Loucy (cell line): ENCODE measurements around the gene SGSM2.
A peak's percentile ranks its signal among the peaks of the same experiment; 100 is the strongest.

ENCODE experiments used
- H2AFZ ChIP-seq: fragments of 200-600 bp; sonication (generic); 2 replicates; pipeline ENCODE4 v1.6.0; 2016; ENCODE audit warnings: antibody characterized with exemption, mild to moderate bottlenecking, low read length, moderate library complexity
- H3F3A ChIP-seq: fragments of 200-600 bp; 2 replicates; pipeline ENCODE4 v1.6.0; 2016; ENCODE audit warnings: antibody characterized with exemption, low read depth, mild to moderate bottlenecking
- H3K27me3 ChIP-seq: fragments of 200-600 bp; sonication (generic); 2 replicates; pipeline ENCODE4 v1.6.1; 2014; ENCODE audit warnings: low read length, mild to moderate bottlenecking; ENCODE audit not compliant: insufficient read depth, poor library complexity, severe bottlenecking
- H3K36me3 ChIP-seq: fragments of 200-600 bp; sonication (generic); 2 replicates; pipeline ENCODE4 v1.6.1; 2016; ENCODE audit warnings: low read length; ENCODE audit not compliant: insufficient read depth
- H3K4me1 ChIP-seq: fragments of 200-600 bp; sonication (generic); 2 replicates; pipeline ENCODE4 v1.5.1; 2014; ENCODE audit warnings: low read length, mild to moderate bottlenecking; ENCODE audit not compliant: insufficient read depth, poor library complexity, severe bottlenecking
- H3K4me2 ChIP-seq: fragments of 200-600 bp; sonication (generic); 2 replicates; pipeline ENCODE4 v1.6.0; 2014; ENCODE audit warnings: antibody characterized with exemption, low read length, low read depth, mild to moderate bottlenecking; ENCODE audit not compliant: poor library complexity, severe bottlenecking
- H3K4me3 ChIP-seq: fragments of 200-600 bp; sonication (generic); 2 replicates; pipeline ENCODE4 v1.5.1; 2014; ENCODE audit warnings: low read length, mild to moderate bottlenecking, mixed read lengths; ENCODE audit not compliant: poor library complexity, severe bottlenecking
- H3K79me2 ChIP-seq: fragments of 200-600 bp; sonication (generic); 2 replicates; pipeline ENCODE4 v1.6.1; 2014; ENCODE audit warnings: low read length; ENCODE audit not compliant: insufficient read depth
- H3K9ac ChIP-seq: fragments of 200-600 bp; sonication (generic); 2 replicates; pipeline ENCODE4 v1.6.0; 2014; ENCODE audit warnings: mild to moderate bottlenecking, low read depth, low read length, moderate library complexity; ENCODE audit not compliant: poor library complexity, severe bottlenecking
- H3K9me2 ChIP-seq: fragments of 200-600 bp; sonication (generic); replicated peaks from 2 replicates; pipeline ENCODE4 v1.6.1; 2016; ENCODE audit warnings: low read depth, low read length, mixed read lengths
- H3K9me3 ChIP-seq: fragments of 200-600 bp; sonication (generic); 2 replicates; pipeline ENCODE4 v1.6.1; 2014; ENCODE audit warnings: mild to moderate bottlenecking, antibody characterized with exemption, low read length, low read depth; ENCODE audit not compliant: insufficient read depth
- H4K20me1 ChIP-seq: fragments of 200-600 bp; sonication (generic); 2 replicates; pipeline ENCODE4 v1.6.0; 2014; ENCODE audit warnings: antibody characterized with exemption, low read length, mild to moderate bottlenecking; ENCODE audit not compliant: insufficient read depth, poor library complexity, severe bottlenecking
- EZH2phosphoT487 ChIP-seq: fragments of 200-600 bp; IDR thresholded peaks from 2 replicates; pipeline ENCODE4 v1.6.1; 2018; ENCODE audit warnings: antibody characterized with exemption, mild to moderate bottlenecking, moderate library complexity, borderline replicate concordance
- TF ChIP-seq, protein P1 (sequence below): fragments of 200-600 bp; sonication (generic); conservative IDR thresholded peaks from 2 replicates; pipeline ENCODE4 v1.5.1; 2014; ENCODE audit warnings: mild to moderate bottlenecking, antibody characterized with exemption, low read length

Gene SGSM2

DNA sequence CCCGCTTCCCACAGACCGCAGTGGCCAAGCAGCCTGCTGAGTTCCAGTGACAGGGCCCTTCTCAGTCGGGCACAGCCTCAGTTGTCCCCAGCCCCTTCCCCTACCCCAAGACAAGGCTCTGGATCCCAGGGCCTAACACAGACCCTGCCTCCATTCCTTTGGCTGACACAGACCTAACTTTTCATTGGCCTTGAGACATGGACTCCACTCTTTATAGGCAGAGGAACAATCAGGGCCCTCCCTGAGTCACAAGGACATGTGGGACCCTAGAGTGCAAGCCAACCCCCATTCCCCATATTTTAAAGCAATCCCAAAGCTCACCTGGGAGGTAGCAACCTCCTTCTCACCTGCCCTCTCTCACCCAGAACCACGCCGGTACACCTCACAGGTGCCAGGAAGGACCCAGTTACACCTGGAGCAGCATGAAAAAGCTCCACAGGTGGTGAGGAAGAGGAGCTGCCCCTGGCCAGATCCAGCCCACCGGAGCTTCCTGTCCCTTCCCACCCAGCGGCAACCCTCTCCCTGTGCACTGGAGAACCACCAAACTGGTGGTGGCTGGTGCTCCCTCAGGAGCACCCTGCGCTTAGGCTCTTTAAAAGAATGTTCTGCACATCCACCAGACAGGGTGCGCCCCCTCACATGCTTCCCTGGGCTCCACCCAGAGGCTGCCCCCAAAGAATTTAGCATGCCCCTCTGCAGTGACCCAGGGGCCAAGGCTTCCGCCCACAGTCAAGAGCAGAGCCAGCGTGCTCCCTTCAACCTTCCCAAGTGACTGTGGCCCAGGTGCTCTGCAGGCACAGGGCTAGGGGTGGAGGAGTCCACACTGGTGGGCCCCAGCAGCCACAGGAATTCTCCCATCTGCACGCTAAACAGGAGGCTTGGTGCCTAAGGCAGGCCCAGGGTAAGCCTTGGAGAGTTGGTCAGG is 60.2 kb downstream of the SGSM2 start:
- TF ChIP-seq, protein P1, sequence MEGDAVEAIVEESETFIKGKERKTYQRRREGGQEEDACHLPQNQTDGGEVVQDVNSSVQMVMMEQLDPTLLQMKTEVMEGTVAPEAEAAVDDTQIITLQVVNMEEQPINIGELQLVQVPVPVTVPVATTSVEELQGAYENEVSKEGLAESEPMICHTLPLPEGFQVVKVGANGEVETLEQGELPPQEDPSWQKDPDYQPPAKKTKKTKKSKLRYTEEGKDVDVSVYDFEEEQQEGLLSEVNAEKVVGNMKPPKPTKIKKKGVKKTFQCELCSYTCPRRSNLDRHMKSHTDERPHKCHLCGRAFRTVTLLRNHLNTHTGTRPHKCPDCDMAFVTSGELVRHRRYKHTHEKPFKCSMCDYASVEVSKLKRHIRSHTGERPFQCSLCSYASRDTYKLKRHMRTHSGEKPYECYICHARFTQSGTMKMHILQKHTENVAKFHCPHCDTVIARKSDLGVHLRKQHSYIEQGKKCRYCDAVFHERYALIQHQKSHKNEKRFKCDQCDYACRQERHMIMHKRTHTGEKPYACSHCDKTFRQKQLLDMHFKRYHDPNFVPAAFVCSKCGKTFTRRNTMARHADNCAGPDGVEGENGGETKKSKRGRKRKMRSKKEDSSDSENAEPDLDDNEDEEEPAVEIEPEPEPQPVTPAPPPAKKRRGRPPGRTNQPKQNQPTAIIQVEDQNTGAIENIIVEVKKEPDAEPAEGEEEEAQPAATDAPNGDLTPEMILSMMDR: no peak
- no peak for TF ChIP-seq EZH2phosphoT487
- Histone ChIP-seq H3K36me3 (no peaks in the 10 kb centered on the region), H4K20me1 (peaks cover 65% of the 10 kb centered on the region), H3K4me3 (peak overlapping the region; percentile 99), H3K9ac (peak overlapping the region; percentile 97), H3K79me2 (peaks cover 58% of the 10 kb centered on the region), H3K9me2 (no peaks in the 10 kb centered on the region), H3K4me2 (peak overlapping the region; percentile 100), H3K27me3 (no peaks in the 10 kb centered on the region), H3K9me3 (no peaks in the 10 kb centered on the region), H3K4me1 (peaks cover 51% of the 10 kb centered on the region), H2AFZ (no peak overlapping the region), H3F3A (no peaks in the 10 kb centered on the region)

DNA sequence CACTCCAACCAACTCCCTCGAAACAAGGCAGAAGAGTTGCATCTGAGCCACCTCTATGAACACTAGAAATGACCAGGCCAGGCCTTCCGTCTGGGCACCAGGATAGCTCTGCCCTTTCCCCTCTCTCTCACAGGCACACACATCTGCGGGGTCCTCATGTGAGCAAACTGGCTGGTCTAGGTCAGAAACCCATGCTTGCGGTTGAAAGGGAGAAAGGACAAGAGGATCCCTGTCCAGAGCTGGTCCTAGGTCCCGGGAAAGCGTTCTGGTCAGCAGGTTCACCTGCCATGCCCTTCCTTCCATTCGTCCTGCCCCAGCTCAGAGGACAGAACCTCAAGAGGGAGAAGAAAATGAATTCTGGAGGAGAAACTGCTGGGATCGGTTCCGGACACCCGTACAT is 60.9 kb downstream of the SGSM2 start:
- H3K4me1 ChIP-seq: peaks cover 53% of the 10 kb centered on the region
- no peaks in the 10 kb centered on the region for H3K9me2 ChIP-seq
- H4K20me1 ChIP-seq: peaks cover 60% of the 10 kb centered on the region
- no peaks in the 10 kb centered on the region for H3K9me3 ChIP-seq
- H3K4me3 ChIP-seq: peak overlapping the region; percentile 99
- no peaks in the 10 kb centered on the region for H3K36me3 ChIP-seq
- peak overlapping the region; percentile 97 for H3K9ac ChIP-seq
- H3K27me3 ChIP-seq: no peaks in the 10 kb centered on the region
- TF ChIP-seq EZH2phosphoT487: no peak
- TF ChIP-seq, protein P1: no peak
- H3F3A ChIP-seq: no peaks in the 10 kb centered on the region
- H2AFZ ChIP-seq: no peak overlapping the region
- H3K4me2 ChIP-seq: peak overlapping the region; percentile 100
- peaks cover 58% of the 10 kb centered on the region for H3K79me2 ChIP-seq

DNA sequence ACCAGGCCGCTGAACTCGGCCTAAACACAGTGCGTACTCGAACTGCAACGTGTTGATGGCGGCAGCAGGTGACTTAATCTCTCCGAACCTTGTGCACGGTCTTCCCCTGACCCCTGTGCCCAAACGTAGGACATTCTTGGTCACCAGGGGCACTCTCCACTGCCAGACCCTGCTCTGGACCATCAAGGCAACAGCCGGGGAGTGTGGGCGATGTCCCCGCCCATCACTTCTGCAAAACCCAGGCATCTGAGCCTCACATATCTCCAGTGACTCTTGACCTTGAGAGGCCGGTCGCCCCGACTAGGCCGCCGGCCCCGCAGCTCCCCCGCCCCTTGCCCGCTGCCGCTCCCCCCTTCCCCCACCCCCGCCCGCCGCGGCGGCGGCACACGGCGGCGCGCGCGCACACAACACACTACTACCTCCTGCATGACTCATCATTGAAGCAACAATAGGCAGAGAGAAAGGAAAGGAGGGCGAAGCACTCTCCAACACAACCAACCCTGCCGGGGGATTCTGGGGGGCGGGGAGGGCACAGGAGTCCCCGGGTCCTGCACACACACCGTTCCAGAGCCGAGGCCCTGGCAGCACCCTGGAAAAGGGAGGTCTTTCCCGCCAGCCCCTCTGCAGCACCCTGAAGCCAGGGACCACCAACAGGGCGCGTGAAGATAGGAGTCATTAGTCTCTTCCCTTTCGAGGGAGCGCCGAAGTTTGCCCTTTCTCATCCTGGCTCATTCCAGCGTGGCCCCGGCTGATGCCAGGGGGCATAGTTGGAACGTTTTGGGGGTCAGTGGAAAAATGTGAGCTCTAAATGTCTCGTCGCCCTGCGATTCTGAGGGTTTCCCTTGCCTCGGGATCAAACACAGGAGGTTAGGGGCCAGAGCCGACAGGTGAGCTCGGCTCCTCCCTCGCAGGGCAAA is 61.6 kb downstream of the SGSM2 start:
- Histone ChIP-seq H3K4me1 (peaks cover 50% of the 10 kb centered on the region), H3K9ac (peak overlapping the region; percentile 97), H3K4me3 (peak overlapping the region; percentile 99), H3K9me2 (no peaks in the 10 kb centered on the region), H3K9me3 (no peaks in the 10 kb centered on the region), H3K27me3 (no peaks in the 10 kb centered on the region), H3K79me2 (peaks cover 58% of the 10 kb centered on the region), H3F3A (no peaks in the 10 kb centered on the region), H4K20me1 (peaks cover 57% of the 10 kb centered on the region), H2AFZ (peak overlapping the region; percentile 71), H3K4me2 (peak overlapping the region; percentile 100), H3K36me3 (no peaks in the 10 kb centered on the region)
- TF ChIP-seq, protein P1: no peak
- no peak for TF ChIP-seq EZH2phosphoT487
